ENCODE results near the gene YTHDF1. TPM values are rescaled to one million over a fixed set of nuclear protein-coding genes. Genes with fewer than 3 reads are reported as not detected.
A peak's percentile ranks its signal among the peaks of the same experiment; 100 is the strongest.

Gene YTHDF1
- total and polyA plus RNA-seq, 2 of the 8 experiments (the other 6 are each of a cell fraction or from before 2014, with no cell fraction given) = 32.8 to 66.0 TPM

DNA sequence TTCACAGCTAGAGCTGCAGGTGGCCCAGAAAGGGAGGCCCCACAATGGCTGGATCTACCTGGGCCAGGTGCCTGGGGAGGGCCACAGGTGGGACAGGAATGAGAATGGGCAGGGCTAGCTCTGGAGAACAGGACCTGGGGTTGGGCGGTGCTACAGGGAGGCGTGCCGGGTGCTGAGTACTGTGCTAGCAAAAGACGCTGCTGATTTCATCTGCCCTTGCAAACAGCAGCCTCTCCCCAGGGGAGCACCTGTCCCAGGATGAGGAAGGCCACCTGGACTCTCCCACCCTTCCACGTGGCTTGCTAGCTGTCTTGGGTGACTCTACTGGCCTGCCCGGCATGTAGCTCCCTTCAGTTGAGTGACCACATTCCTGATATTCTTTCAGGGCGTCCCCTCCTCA lies 6.6 kb upstream of the YTHDF1 start:
- H3K4me2 ChIP-seq (ENCODE audit: insufficient read depth in 1 of 2, low read depth in 2 of 2, low read length in 2 of 2) = no peak overlapping the region
- peaks cover 0 to 3% of the 10 kb centered on the region in 2 experiments for H4K20me1 ChIP-seq (replicated peaks in 1 of 2; ENCODE audit: control insufficient read depth in 1 of 2, insufficient read depth in 2 of 2, low read length in 2 of 2)
- H3K56ac ChIP-seq (replicated peaks; ENCODE audit: insufficient read length, low read depth, low read length) = no peak overlapping the region
- WGBS, 2 experiments (ENCODE audit: extremely low coverage in 1 of 2, insufficient coverage in 1 of 2, insufficient read length in 1 of 2, insufficient replicate concordance in 2 of 2, low coverage in 1 of 2, low lambda C conversion rate in 2 of 2, missing lambda C conversion rate in 1 of 2) = 79% methylated on average over 7 of the region's 7 CpGs; no CpG with 5 or more reads in 1 of the 2 experiments
- no peak overlapping the region for H3K9ac ChIP-seq (replicated peaks in 1 of 4; ENCODE audit: extremely low read depth in 1 of 4, low read depth in 3 of 4, low read length in 3 of 4)
- H2BK5ac ChIP-seq (ENCODE audit: low read depth, low read length) = no peak overlapping the region
- no peaks in the 10 kb centered on the region for H3K36me3 ChIP-seq (ENCODE audit: control insufficient read depth in 2 of 4, insufficient read depth in 4 of 4, low read length in 3 of 4)
- H2BK15ac ChIP-seq (ENCODE audit: low read length) = no peak overlapping the region
- H2AK5ac ChIP-seq (ENCODE audit: low read depth, low read length) = no peak overlapping the region
- H2AFZ ChIP-seq (ENCODE audit: low read length) = no peak overlapping the region
- no peak overlapping the region for H4K8ac ChIP-seq (ENCODE audit: extremely low read depth, insufficient read depth, low read length)
- H3K4me3 ChIP-seq (ENCODE audit: extremely low read depth in 1 of 4, insufficient read depth in 2 of 4, low read depth in 3 of 4, low read length in 4 of 4) = no peak overlapping the region
- no peaks in the 10 kb centered on the region for H3K79me1 ChIP-seq (ENCODE audit: low read depth, low read length)
- DNase-seq (ENCODE audit: low read depth in 1 of 2, low spot score in 2 of 2) = no peak
- peak overlapping the region; percentile 65 for H4K91ac ChIP-seq (replicated peaks; ENCODE audit: insufficient read length, low read length)
- FAIRE-seq = no peak
- H3K4ac ChIP-seq (replicated peaks; ENCODE audit: insufficient read length, low read depth, low read length) = no peak overlapping the region
- POLR2A ChIA-PET (ENCODE audit: partially characterized antibody) = interaction anchor here (1.2 to 3.0 kb wide), 3 partner anchors 22 to 68 kb away, joined by 3 to 10 read pairs (median 5); no protein-coding TSS in a partner anchor
- no peak overlapping the region for H3K27ac ChIP-seq (ENCODE audit: low read depth, low read length)
- H3K9me3 ChIP-seq (ENCODE audit: insufficient read depth in 2 of 2, low read depth in 1 of 2, low read length in 1 of 2) = no peaks in the 10 kb centered on the region
- peaks cover 0 to 3% (median 0%) of the 10 kb centered on the region in 4 experiments; a peak in 2 of 7 replicates for H3K27me3 ChIP-seq (replicated peaks in 1 of 4; ENCODE audit: control insufficient read depth in 3 of 4, extremely low read depth in 1 of 4, insufficient read depth in 3 of 4, low read length in 3 of 4)
- H3K14ac ChIP-seq (ENCODE audit: insufficient read length) = no peak overlapping the region
- H2BK12ac ChIP-seq (ENCODE audit: low read depth, low read length) = no peak overlapping the region
- CTCF ChIA-PET (ENCODE audit: partially characterized antibody) = interaction anchor here (0.9 to 5.3 kb wide), 37 partner anchors 8 to 377 kb away, joined by 3 to 199 read pairs (median 8); partner anchors contain the start of genes ARFGAP1, BIRC7, COL20A1 and NKAIN4
- H2BK20ac ChIP-seq (ENCODE audit: low read length) = 0 out of 2 replicates have a peak overlapping the region, but pooled peaks have one; percentile 34
- no peak overlapping the region for H2BK120ac ChIP-seq (replicated peaks; ENCODE audit: low read depth, low read length)
- H3K23me2 ChIP-seq (ENCODE audit: low read depth, low read length) = peaks cover 2% of the 10 kb centered on the region; the same call in 1 of the 2 replicates
- H3K79me2 ChIP-seq (ENCODE audit: control insufficient read depth in 1 of 2, insufficient read depth in 2 of 2, low read length in 2 of 2) = no peaks in the 10 kb centered on the region
- H3K23ac ChIP-seq (ENCODE audit: insufficient read length) = no peak overlapping the region
- H3K4me1 ChIP-seq (replicated peaks in 1 of 4; ENCODE audit: control insufficient read depth in 3 of 4, insufficient read depth in 4 of 4, low read length in 3 of 4) = peaks cover 0 to 6% (median 3%) of the 10 kb centered on the region in 4 experiments; a peak in 5 of 7 replicates
- H3K18ac ChIP-seq (ENCODE audit: extremely low read depth, low read length) = no peak overlapping the region
- H4K5ac ChIP-seq (ENCODE audit: insufficient read length, low read depth, low read length) = no peak overlapping the region
- TF ChIP-seq SRF (IDR thresholded peaks at IDR 0.05; ENCODE audit: low read depth, low read length) (no peak), POLR2AphosphoS5 (IDR thresholded peaks at IDR 0.05; ENCODE audit: low read depth, low read length) (no peak), SIX5 (IDR thresholded peaks at IDR 0.05; ENCODE audit: low read depth, low read length) (no peak), POU5F1 (IDR thresholded peaks at IDR 0.05; ENCODE audit: low read depth, low read length) (no peak), BACH1 (IDR thresholded peaks at IDR 0.05; ENCODE audit: low read length) (no peak), TEAD4 (IDR thresholded peaks at IDR 0.05; ENCODE audit: low read depth, low read length) (no peak)

Measured in H1 (cell line).